ENCODE measurements around the gene IFT74.

The IFT74 gene

DNA sequence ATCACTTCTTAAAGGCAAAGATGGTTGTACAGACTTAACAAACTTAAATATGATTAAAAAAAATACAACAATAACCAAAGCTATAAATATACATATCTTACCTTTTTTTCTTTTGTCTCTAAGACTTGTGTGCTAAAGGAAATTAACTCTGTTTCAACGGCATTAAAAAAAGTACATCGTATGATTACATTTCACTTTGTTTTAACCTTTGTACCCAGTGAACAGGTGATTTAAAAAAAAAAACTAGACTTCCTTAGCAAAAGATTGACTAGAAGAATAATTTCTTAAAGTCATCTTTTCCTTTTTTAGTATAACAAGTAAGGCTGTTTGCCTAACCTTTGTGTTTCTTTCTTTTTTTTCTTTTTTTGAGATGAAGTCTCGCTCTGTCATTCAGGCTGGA is 49.3 kb downstream of the IFT74 start, which contains the start of gene LRRC19:
LRRC19 (minus strand) TSS at position 182 of the 400 bp plus-strand sequence. CDS start 5,978 bp downstream, outside the sequence.
- H3K4me1 ChIP-seq = no peaks in the 10 kb centered on the region
- H2AFZ ChIP-seq = no peak within 1 kb of the TSS
- no peak within 1 kb of the TSS for H3K27ac ChIP-seq
- H3K9ac ChIP-seq = no peak within 1 kb of the TSS
- no peaks in the 10 kb centered on the region for H3K36me3 ChIP-seq (ENCODE audit: control insufficient read depth, insufficient read depth, low read length)
- no peaks in the 10 kb centered on the region for H3K79me2 ChIP-seq
- no peak within 1 kb of the TSS for H3K4me3 ChIP-seq (ENCODE audit: low read depth, low read length)
- H3K4me2 ChIP-seq (ENCODE audit: low read length) = no peak within 1 kb of the TSS
- no peaks in the 10 kb centered on the region for H3K9me3 ChIP-seq (ENCODE audit: control insufficient read depth, low read length)
- TF ChIP-seq, protein P1, sequence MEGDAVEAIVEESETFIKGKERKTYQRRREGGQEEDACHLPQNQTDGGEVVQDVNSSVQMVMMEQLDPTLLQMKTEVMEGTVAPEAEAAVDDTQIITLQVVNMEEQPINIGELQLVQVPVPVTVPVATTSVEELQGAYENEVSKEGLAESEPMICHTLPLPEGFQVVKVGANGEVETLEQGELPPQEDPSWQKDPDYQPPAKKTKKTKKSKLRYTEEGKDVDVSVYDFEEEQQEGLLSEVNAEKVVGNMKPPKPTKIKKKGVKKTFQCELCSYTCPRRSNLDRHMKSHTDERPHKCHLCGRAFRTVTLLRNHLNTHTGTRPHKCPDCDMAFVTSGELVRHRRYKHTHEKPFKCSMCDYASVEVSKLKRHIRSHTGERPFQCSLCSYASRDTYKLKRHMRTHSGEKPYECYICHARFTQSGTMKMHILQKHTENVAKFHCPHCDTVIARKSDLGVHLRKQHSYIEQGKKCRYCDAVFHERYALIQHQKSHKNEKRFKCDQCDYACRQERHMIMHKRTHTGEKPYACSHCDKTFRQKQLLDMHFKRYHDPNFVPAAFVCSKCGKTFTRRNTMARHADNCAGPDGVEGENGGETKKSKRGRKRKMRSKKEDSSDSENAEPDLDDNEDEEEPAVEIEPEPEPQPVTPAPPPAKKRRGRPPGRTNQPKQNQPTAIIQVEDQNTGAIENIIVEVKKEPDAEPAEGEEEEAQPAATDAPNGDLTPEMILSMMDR (IDR thresholded peaks at IDR 0.05) = no peak
- H3K27me3 ChIP-seq (ENCODE audit: control insufficient read depth, insufficient read depth, low read length) = no peaks in the 10 kb centered on the region

DNA sequence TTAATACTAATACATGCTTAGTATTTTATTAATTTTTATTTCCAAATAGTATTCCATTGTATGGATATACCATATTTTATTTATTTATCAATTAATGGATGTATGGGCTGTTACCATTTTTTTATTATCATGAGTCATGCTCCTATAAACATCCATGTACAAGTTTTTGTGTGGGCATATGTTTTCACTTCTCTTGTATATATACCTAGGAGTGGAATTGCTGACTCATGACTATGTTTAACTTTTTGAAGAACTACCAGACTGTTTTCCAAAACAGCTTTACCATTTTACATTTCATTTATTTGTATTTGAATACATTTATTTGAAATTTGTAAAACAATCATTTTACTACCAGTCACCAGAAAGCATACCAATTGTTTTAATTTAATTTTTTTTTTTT is 63.4 kb downstream of the IFT74 start:
- Histone ChIP-seq H3K4me2 (ENCODE audit: low read length) (no peak overlapping the region), H3K4me1 (no peaks in the 10 kb centered on the region), H3K9me3 (ENCODE audit: control insufficient read depth, low read length) (no peaks in the 10 kb centered on the region), H3K36me3 (ENCODE audit: control insufficient read depth, insufficient read depth, low read length) (no peaks in the 10 kb centered on the region), H3K27me3 (ENCODE audit: control insufficient read depth, insufficient read depth, low read length) (no peaks in the 10 kb centered on the region), H3K79me2 (no peaks in the 10 kb centered on the region), H3K9ac (no peak overlapping the region), H3K4me3 (ENCODE audit: low read depth, low read length) (no peak overlapping the region), H2AFZ (no peak overlapping the region), H3K27ac (no peak overlapping the region)
- TF ChIP-seq, protein P1 (IDR thresholded peaks at IDR 0.05) = no peak

DNA sequence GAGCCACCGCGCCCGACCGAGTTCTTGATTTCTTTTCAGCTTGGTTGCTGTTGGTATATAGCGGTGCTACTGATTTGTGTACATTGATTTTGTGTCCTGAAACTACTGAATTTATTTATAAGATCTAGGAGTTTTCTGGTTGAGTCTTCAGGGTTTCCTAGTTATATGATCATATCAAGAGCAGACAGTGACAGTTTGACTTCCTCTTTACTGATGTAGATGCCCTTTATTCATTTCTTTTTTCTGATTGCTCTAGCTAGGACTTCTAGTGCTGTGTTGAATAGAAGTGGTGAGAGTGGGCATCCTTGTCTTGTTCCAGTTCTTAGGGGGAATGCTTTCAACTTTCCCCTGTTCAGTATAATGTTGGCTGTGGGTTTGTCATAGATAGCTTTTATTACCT is 66.7 kb downstream of the IFT74 start:
- H3K9me3 ChIP-seq (ENCODE audit: control insufficient read depth, low read length) = no peaks in the 10 kb centered on the region
- no peak overlapping the region for H3K4me2 ChIP-seq (ENCODE audit: low read length)
- H3K4me1 ChIP-seq = no peaks in the 10 kb centered on the region
- H3K79me2 ChIP-seq = no peaks in the 10 kb centered on the region
- no peak overlapping the region for H3K27ac ChIP-seq
- H3K9ac ChIP-seq = no peak overlapping the region
- TF ChIP-seq, protein P1 (IDR thresholded peaks at IDR 0.05) = no peak
- no peaks in the 10 kb centered on the region for H3K36me3 ChIP-seq (ENCODE audit: control insufficient read depth, insufficient read depth, low read length)
- no peak overlapping the region for H2AFZ ChIP-seq
- H3K4me3 ChIP-seq (ENCODE audit: low read depth, low read length) = no peak overlapping the region
- H3K27me3 ChIP-seq (ENCODE audit: control insufficient read depth, insufficient read depth, low read length) = no peaks in the 10 kb centered on the region

DNA sequence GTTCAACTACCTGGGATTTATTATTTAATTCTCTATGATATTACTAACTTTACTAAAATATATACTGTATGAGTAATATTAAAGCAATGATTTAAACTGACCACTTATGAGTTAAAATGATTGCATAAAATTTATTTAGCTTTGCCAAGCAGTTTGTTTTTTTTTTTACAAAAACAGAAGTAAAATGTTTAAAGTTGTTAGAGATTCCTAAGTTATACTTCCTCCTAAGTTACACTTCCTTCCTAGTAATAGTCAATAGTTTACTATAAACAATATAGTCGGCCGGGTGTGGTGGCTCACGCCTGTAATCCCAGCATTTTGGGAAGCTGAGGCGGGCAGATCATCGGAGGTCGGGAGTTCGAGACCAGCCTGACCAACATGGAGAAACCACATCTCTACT is 73.0 kb downstream of the IFT74 start:
- Histone ChIP-seq H3K79me2 (no peaks in the 10 kb centered on the region), H3K4me2 (ENCODE audit: low read length) (no peak overlapping the region)

More for the DNA sequence above, 73.0 kb downstream of the IFT74 start:
- Histone ChIP-seq H3K9ac (no peak overlapping the region), H3K27me3 (ENCODE audit: control insufficient read depth, insufficient read depth, low read length) (no peaks in the 10 kb centered on the region), H3K27ac (no peak overlapping the region), H3K4me1 (no peaks in the 10 kb centered on the region), H3K36me3 (ENCODE audit: control insufficient read depth, insufficient read depth, low read length) (no peaks in the 10 kb centered on the region), H2AFZ (no peak overlapping the region), H3K9me3 (ENCODE audit: control insufficient read depth, low read length) (no peaks in the 10 kb centered on the region), H3K4me3 (ENCODE audit: low read depth, low read length) (no peak overlapping the region)
- TF ChIP-seq, protein P1 (IDR thresholded peaks at IDR 0.05) = no peak
